Measurements from ENCODE around the gene PAQR5.

PAQR5 gene

DNA sequence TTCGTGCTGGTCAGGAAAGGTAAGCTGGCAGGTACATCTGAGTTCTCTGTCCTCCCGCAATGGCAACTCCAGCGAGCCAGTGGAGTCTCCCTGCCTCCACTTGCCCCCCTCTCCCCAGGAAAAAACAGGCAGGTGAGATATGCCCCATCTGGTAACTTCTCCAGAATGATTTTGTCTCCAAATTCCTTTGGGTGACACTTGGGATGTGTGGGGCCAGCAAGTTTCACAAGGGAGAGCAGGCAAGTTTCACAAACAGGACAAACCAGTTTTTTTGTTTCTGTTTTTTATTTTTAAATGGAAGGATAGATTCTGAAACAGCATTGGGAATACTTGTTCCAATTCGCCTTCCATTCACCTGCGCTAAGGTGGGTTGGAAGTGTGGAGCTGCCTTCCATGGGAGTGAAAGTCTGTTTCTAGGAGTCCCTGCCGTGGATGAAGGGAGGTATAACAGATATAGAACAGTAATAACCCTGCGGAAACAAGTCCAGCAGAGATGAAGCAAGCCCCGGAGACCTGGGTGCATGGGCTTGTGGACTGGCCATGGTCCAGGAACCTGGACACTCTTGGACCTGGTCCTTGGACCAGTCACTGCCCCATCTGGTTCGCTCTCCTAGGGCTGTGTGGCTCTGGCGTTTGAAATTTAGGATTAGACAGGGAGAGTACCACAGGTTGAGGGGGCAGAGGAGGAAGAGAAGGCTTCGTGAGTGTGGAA lies 92.5 kb downstream of the PAQR5 start:
- H4K20me1 ChIP-seq (ENCODE audit: insufficient read depth, low read length, poor library complexity, severe bottlenecking), result no peaks in the 10 kb centered on the region
- H3K4me2 ChIP-seq (ENCODE audit: low read depth, low read length, poor library complexity, severe bottlenecking), result no peak overlapping the region
- H3K79me2 ChIP-seq (ENCODE audit: insufficient read depth, low read length), result no peaks in the 10 kb centered on the region
- no peaks in the 10 kb centered on the region for H3K27me3 ChIP-seq (ENCODE audit: insufficient read depth, low read length, poor library complexity, severe bottlenecking)
- H3K4me1 ChIP-seq (ENCODE audit: insufficient read depth, low read length, poor library complexity, severe bottlenecking), result peaks cover 7% of the 10 kb centered on the region
- H3K4me3 ChIP-seq (ENCODE audit: low read length, poor library complexity, severe bottlenecking), result no peak overlapping the region
- H3K36me3 ChIP-seq (ENCODE audit: insufficient read depth, low read length), result no peaks in the 10 kb centered on the region
- no peak overlapping the region for H3K9ac ChIP-seq (ENCODE audit: low read depth, low read length, poor library complexity, severe bottlenecking)
- H3K9me3 ChIP-seq (ENCODE audit: insufficient read depth, low read depth, low read length), result no peaks in the 10 kb centered on the region
- TF ChIP-seq, protein P1, sequence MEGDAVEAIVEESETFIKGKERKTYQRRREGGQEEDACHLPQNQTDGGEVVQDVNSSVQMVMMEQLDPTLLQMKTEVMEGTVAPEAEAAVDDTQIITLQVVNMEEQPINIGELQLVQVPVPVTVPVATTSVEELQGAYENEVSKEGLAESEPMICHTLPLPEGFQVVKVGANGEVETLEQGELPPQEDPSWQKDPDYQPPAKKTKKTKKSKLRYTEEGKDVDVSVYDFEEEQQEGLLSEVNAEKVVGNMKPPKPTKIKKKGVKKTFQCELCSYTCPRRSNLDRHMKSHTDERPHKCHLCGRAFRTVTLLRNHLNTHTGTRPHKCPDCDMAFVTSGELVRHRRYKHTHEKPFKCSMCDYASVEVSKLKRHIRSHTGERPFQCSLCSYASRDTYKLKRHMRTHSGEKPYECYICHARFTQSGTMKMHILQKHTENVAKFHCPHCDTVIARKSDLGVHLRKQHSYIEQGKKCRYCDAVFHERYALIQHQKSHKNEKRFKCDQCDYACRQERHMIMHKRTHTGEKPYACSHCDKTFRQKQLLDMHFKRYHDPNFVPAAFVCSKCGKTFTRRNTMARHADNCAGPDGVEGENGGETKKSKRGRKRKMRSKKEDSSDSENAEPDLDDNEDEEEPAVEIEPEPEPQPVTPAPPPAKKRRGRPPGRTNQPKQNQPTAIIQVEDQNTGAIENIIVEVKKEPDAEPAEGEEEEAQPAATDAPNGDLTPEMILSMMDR (conservative IDR thresholded peaks at IDR 0.05; ENCODE audit: low read length), result no peak
- no peak for TF ChIP-seq EZH2phosphoT487 (IDR thresholded peaks at IDR 0.05; ENCODE audit: borderline replicate concordance)
- no peak overlapping the region for H2AFZ ChIP-seq (ENCODE audit: low read length)
- H3F3A ChIP-seq (ENCODE audit: low read depth), result no peaks in the 10 kb centered on the region
- no peaks in the 10 kb centered on the region for H3K9me2 ChIP-seq (replicated peaks; ENCODE audit: low read depth, low read length)

- H3K4me1 ChIP-seq (ENCODE audit: insufficient read depth, low read length, poor library complexity, severe bottlenecking), result peaks cover 7% of the 10 kb centered on the region
- no peaks in the 10 kb centered on the region for H3K79me2 ChIP-seq (ENCODE audit: insufficient read depth, low read length)
- H3K36me3 ChIP-seq (ENCODE audit: insufficient read depth, low read length), result no peaks in the 10 kb centered on the region
- no peaks in the 10 kb centered on the region for H4K20me1 ChIP-seq (ENCODE audit: insufficient read depth, low read length, poor library complexity, severe bottlenecking)
- no peak overlapping the region for H3K4me3 ChIP-seq (ENCODE audit: low read length, poor library complexity, severe bottlenecking)
- no peak overlapping the region for H2AFZ ChIP-seq (ENCODE audit: low read length)
- H3K27me3 ChIP-seq (ENCODE audit: insufficient read depth, low read length, poor library complexity, severe bottlenecking), result no peaks in the 10 kb centered on the region
- H3K9ac ChIP-seq (ENCODE audit: low read depth, low read length, poor library complexity, severe bottlenecking), result no peak overlapping the region
- TF ChIP-seq, protein P1 (conservative IDR thresholded peaks at IDR 0.05; ENCODE audit: low read length), result no peak
- TF ChIP-seq EZH2phosphoT487 (IDR thresholded peaks at IDR 0.05; ENCODE audit: borderline replicate concordance), result no peak
- H3F3A ChIP-seq (ENCODE audit: low read depth), result no peaks in the 10 kb centered on the region
- H3K9me3 ChIP-seq (ENCODE audit: insufficient read depth, low read depth, low read length), result no peaks in the 10 kb centered on the region
- no peak overlapping the region for H3K4me2 ChIP-seq (ENCODE audit: low read depth, low read length, poor library complexity, severe bottlenecking)
- H3K9me2 ChIP-seq (replicated peaks; ENCODE audit: low read depth, low read length), result no peaks in the 10 kb centered on the region
Measured at GRCh38 chr15:69392352-69392751, 93.6 kb downstream of the PAQR5 start.

DNA sequence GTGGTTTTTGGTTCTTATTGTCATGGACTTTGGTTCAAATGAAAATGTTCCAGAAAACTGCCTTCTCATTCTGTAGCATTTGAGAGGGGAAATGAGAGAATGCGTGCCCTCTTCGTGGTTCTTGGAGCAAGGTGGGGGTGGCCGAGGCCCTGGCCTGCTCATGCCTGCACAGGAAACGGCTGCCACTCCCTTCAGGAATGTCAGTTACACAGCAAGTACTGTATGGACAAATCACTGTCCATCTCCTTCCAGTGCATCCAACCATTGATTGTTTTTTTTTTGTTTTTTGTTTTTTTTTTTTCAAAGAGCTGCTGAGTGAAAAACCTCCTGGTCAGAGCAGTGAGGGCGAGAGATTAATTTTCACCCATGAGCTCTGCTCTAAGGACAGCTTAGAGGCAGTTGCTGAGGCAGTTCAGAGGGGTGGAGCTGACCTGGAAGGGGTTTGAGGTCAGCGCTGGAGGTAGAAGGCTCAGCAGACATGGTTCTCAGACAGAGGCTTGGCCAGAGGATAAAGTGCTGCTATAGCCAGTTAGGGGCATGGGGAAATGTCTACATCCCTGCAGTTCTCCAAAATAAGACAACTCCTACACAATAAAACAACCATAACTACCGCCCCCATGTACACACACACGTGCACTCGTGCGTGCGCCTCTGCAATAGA lies 95.2 kb downstream of the PAQR5 start:
- Histone ChIP-seq H3K4me2 (ENCODE audit: low read depth, low read length, poor library complexity, severe bottlenecking) (peak overlapping the region; percentile 42), H3K27me3 (ENCODE audit: insufficient read depth, low read length, poor library complexity, severe bottlenecking) (no peaks in the 10 kb centered on the region), H3K9me2 (replicated peaks; ENCODE audit: low read depth, low read length) (no peaks in the 10 kb centered on the region), H3F3A (ENCODE audit: low read depth) (no peaks in the 10 kb centered on the region), H2AFZ (ENCODE audit: low read length) (peak overlapping the region; percentile 71; the same call in 1 of the 2 replicates), H3K4me1 (ENCODE audit: insufficient read depth, low read length, poor library complexity, severe bottlenecking) (peaks cover 20% of the 10 kb centered on the region), H3K9me3 (ENCODE audit: insufficient read depth, low read depth, low read length) (no peaks in the 10 kb centered on the region), H3K36me3 (ENCODE audit: insufficient read depth, low read length) (no peaks in the 10 kb centered on the region), H3K9ac (ENCODE audit: low read depth, low read length, poor library complexity, severe bottlenecking) (no peak overlapping the region), H4K20me1 (ENCODE audit: insufficient read depth, low read length, poor library complexity, severe bottlenecking) (no peaks in the 10 kb centered on the region), H3K79me2 (ENCODE audit: insufficient read depth, low read length) (no peaks in the 10 kb centered on the region), H3K4me3 (ENCODE audit: low read length, poor library complexity, severe bottlenecking) (no peak overlapping the region)
- no peak for TF ChIP-seq EZH2phosphoT487 (IDR thresholded peaks at IDR 0.05; ENCODE audit: borderline replicate concordance)
- TF ChIP-seq, protein P1 (conservative IDR thresholded peaks at IDR 0.05; ENCODE audit: low read length), result no peak

All from Loucy (cell line).